ENCODE data around the gene SCD5.

The SCD5 gene

DNA sequence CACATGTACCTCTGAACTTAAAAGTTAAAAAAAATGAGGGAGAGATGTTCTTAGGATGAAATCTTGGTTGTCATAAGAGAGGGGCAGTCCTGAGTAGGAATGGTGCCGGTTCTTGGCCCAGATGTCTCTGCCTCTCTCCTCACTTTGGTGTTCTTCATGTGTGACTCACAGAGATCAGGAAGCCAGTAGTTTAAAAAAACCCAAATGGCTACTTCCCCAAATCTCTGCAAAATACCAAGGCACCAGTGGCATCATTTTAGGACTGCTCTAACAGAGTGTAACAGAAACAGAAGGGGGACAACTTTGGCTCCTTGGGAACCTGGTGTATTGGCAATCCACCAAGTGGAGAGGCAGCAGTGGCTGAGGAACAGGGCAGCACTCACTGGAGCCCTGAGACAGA is 116.8 kb downstream of the SCD5 start:
- no peak for DNase-seq

DNA sequence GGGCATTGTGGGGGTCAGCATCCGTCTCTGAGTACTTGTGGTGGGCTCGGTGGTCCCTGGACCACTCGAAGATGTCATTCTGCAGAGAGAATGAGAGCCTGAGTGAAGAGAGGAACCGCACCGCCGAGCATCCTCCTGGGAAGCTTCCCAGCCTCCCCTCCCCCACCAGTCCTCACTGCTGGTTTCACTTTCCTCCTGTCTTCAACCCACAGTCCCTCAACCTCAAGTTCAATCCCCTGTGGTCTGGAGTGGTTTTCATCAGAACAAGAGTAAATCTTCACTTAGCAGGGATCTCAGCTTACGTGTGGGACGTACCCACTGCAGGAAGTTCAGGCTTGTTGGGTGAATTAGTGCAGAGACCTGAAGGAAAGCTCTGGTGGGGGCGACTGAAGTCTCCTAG is 117.8 kb downstream of the SCD5 start:
- no peak for DNase-seq

DNA sequence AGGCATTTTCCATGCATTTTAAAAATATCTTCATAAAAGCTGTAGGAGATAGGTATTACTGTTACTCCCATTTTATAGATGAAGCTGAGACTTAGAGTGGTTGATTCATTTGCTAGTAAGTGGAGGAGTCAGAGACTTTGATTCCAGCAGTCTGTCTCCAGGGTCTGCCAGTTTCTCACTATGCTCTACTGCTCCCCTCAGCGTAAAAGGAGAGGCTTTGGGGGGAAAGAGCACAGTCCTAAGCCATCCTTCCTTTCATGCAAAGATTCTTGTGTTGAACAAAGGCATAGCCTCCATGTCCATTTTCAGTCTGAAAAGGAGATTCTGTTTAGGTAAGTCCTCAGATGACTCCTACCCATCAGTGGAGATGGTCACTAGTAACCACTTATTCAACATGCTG is 119.1 kb downstream of the SCD5 start:
- no peak for DNase-seq

DNA sequence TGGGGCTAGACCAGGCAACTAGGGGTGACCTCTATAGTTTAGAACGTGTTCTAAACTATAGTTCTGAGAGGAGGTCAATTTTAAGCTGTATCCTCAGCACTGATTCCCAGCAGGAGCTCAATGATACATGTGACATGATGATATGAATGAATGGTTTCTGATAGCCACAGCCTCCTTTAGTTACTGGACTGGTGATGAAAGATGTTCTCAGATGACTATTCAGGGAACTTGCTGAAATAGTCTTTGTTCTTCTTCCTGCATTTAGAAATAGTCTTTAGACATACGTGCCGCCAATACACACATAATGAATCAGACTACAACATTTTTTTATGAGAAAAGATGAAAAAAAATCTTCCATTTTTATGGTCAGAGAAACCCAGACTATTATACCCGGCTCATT is 120.5 kb downstream of the SCD5 start:
- no peak for DNase-seq

DNA sequence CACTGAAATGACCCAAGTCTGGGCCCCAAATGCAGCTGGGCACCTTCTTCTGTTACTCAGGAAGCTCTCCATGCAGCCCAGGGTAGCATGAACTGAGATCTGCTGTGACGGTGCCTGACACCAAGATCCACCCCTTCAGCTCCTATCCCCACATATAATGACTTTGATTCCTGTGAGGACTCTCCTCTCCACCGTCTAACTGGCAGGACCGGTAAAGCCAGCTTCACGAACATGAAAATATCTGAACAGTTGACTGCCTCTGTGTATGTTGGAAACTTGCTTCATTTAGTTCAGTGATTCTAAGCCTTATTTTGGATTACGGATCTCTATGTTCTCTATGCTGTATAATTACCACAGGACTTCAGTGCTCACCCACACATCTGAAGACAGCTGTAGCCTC is 121.3 kb downstream of the SCD5 start:
- no peak for DNase-seq

DNA sequence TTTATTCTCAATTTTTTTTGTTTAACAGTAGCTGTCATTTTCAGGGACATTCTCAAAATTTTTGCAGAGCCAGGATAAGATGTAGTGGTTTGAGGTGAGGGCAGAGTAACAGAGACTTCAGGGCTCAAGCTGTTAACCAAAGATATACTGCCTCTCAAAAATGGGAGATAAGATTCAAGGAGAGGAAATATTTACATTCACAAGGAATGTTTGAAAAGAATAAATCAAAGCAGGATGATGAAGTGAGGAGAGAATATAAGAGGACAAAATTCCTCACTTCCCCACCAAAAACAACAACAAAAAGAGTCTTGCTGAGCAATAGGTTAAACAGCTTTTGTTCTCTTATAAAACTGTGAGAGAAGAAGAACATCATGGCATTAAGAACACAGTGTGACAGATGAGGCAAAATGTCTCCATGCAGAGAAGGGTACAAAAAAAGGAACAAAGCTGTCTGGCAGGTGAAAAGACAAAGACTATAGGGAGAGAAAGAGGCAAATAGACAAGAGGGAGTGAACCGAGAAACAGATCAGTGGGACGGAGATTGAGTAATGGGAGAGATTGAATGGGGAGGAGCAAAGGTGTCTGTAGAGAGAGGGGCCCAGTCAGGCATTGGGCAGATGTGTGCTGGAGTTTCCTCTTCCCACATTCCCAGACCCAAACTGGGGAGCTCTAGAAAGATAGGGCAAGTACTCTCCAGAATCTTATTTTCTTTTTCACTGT is 130.7 kb downstream of the SCD5 start:
- DNase-seq: no peak

DNA sequence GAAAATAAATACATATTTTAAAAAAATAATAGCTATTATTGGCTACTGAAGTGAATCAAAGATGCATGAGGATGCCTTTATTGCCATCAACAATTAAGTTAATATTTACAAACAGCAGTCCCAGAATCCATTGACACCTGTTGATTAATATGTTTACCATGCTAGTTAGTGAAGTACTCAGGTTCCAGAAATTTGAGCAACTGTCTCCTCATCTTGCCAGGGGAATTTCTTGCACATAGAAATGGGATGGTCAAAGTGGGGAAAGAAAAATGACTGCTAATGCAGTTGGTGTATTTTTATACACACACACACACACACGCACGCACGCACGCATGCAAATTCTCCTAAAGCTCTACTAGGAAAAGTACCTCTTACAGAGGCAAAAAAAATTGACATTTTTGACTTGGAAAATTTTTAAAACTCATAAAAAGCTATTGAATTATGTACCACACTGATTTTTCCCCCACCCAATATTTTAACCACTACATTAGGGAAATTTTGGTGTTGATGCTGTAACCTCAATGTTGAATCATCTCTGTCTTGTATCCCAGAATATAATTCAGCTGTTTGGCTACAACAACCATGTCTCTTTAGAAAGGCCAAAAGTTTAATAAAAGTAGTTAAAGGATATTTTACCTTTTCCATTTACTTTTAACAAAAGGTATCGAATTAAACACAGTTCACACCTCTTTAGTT is 131.5 kb downstream of the SCD5 start:
- DNase-seq: no peak

DNA sequence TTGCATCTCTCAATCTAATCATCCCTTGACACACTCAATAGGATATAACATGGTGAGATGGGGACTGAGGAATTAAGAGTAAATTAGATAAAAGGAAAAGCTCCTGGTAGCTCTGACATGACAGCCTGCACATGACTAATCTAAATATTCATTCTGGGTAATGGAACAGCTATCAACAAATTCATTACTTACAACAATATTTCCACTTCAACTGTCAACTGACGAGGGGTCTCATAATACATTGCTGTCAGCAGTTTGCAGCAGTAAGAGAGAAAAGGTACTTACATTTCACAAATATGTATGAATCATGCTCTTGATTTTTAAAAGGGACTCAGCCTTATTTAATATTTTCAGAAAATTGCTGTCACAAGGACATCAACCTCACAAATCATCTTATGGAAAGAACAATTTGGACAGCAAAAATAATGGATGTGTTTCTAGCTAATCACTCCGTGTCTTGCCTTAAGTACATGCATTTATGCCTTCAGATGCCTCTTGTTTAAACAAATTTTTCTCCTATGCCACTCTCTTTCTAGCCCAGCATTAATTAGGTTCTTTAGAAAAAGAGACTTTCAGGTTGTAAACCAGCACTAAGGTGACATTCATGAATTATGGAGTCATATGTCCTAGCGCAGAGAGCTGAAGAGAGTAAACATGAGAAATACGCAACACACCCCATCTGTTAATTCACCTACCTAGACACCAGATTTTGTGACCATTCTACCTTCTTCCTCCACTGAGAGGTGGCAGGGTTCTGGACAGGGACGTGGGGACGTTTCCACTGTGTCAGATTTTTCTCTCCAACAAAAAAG is 137.2 kb downstream of the SCD5 start:
- no peak for DNase-seq

DNA sequence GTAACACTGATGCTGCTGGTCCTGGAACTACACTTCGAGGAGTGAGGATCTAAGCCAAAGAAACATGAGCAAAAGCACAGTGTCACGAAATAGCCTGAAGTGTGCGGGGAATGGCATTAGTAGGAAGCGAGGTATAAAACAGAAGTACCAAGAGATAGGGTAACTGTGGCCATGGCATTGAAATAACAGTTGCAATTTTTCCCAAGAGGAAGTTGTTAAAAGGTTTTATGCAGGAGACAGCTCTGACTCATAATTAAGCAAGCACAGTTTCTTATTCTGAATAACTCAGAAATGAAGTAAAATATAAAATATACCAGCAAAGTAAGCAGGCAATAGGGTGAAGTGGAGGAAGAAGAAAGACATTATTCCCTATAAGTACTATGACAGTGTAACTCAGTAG is 146.5 kb downstream of the SCD5 start:
- peak; percentile 62 for DNase-seq

DNA sequence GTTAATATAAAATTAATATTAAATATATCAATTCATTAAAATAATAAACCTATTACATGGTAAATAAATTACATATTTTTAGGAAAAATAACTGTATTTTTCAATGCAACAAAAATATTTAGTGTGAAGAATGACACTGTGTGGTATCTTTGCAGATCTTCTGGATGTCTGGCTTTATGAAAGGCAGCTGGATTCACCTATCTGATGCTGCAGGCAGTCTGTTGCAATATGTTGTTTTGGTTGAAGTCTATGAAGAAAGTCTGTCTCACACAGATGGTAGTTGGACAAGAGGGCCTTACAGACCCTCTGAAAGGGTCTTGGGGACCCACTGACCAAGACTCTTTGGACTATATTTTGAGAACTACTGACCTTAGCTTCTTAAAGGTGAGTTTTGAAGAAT is 147.7 kb downstream of the SCD5 start:
- DNase-seq: no peak

DNA sequence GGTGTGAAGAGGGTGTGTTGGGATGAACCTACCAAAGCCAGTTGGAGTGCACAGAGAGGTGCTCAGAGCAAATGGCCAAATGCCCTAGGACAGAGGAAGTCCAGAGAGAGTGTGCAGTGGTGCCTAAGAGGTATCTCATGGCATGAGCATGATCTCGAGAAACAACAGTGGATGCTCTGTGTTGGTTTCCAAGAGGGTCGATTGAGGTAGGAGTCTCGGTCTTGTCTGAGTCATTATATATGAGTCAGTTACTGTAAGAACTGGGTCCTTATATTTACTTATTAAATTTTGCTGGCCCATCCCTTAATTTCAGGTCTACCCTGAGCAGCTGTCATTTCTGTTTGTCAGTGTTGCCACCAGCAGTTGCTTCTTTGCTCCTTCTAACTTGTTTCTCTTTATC is 150.2 kb downstream of the SCD5 start:
- no peak for DNase-seq

DNA sequence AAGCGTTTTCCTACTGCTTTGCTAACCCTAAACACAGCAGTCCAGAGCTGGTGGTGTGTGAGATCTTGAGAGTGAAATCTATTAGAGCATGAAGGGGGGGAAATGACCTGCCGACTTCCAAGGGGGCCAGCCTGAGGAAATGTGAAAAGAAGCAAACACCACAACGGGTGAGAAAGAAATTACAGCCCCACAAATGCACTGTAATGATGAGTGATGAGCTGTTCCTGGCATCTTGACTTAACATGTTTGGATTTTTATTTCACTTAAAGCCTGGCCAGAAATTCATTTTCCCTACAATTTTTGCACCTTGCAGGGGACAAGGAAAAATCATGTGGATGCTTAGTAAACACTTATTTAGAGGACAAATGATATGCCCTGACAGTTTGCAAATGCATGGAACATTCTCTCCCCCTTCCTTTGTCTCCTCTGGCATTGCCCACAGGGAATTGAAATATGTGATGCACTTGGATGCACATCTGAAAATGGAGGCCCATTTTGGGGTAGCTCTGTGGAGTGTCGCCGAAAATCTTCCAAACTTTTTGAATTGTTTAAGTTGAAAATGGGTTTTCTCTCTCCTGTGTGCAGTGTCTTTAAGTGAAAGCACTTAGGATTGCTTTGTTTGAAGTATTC is 152.5 kb downstream of the SCD5 start:
- no peak for DNase-seq

DNA sequence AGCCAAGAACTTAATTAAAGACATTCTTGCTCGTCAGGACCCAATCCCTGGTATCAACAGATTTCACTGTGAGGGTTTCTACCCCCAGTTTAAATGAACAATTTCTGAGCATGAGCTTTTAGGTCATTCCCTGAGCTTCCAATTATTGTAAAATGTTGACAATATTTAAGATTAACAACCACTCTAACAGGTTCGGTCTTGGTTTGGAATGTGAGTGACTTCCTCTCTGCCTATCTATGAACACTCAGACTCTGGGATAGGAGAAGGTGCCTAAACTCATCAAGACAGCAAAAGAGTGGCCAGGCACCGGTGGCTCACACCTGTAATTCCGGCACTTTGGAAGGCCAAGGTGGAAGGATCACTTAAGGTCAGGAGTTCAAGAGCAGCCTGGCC is 153.9 kb downstream of the SCD5 start:
- DNase-seq: no peak

DNA sequence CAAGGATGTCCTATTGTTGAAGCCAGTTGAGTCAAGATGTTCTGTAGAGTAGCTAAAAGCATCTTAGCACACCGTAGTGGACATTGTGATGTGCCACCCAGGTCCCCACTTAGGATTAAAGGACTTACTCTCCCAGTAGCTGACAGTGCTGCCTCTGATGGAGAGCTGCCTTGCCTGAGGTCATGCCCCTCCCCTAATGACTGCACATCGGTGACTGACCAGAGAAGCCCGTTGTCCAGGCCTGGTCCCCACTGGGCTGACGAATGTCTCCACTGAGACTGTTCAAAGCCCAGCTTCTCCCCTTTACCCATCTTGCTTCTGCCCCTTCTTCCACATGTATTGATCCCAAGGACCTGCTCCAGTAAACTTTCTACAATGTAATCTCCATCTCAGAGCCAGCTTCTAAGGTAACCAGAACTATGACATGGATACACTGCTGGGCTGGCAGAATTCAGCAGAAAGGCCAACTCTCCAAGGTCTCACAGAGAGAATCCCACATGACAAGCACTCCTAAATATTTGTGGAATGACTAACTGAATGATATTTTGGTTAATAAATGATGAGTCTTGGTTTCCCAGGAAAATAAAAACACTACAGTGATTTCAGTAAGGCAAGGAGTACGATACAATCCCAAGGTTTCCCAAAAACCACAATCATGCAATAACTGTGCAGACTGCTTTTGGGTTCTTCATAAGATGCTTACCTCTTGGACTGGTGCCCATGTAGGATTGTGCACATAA is 154.4 kb downstream of the SCD5 start:
- DNase-seq: no peak

DNA sequence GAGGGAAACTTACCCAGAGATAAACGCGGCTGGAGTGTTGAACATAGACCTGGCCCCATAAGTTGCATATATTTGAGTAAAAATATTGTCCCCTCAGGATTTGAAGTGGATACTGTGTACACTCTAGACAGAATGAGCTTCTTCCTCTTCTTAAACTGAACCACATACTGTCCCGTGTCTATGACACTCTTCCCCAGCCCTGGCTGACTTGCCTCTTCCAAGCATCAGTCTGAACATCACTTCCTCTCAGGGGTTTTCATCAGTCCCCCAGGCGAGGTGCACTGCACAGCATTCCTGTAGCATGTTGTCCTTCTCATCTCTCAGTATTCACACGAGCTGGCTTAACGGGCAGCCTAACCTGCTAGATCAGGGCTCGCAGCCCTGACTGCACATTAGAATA is 156.3 kb downstream of the SCD5 start:
- DNase-seq: no peak

DNA sequence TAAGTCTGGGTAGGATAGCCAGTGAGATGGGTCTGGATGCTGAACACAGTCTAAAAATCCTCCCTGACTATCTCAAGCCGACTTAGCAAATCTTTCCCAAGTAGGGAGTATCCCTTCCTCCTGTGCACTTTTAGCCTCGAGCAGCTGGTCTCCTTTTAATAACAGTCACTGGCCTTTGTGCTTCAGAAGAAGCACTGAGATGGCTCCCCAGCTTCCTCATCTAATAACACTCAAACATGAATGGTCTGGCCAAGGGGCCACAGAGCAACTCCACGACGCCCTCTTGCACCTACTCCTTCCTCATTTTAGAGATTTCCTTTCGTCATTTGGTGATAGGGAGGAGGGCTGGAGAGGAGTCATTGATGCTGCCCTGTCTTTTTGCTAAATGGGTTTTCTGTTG is 158.1 kb downstream of the SCD5 start:
- DNase-seq: no peak

DNA sequence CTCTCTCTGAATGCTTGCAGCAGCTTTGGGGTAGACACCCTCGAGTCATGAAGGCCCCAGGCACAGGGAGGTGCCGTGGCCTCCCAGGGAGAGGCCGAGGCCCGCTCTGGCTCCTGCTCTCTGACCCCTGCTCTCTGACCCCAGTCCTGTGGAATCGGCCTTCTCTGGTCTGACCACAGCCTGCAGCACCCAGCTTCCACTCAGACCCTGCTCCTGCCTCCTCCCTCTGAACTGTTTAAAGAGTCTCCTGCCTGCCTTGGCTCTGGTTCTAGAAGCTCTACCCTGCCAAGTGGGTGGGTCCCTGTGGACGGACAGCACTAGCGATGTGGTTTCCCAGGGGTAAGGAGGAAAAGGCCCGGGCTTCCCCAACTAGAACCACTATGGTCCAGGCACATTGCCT is 158.6 kb downstream of the SCD5 start:
- DNase-seq: no peak

DNA sequence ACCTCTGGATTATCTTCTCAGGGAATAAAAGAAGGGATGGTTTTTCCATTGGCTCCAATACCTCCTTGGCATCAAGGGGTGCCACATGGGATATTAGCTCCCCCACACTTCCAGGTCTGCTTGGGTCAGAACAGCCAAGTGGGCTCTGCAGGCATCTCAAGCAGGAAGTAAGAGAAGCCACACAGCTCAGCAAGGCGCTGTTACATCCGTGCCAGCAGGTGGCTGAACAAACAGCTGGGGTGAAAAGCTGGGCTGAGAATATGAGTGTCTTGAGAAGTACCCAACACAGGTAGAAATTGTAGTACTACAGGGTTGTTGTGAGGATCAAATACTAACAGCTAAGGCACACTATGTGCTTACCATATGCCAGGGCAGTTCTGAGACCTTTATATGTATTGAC is 160.1 kb downstream of the SCD5 start:
- DNase-seq: no peak

DNA sequence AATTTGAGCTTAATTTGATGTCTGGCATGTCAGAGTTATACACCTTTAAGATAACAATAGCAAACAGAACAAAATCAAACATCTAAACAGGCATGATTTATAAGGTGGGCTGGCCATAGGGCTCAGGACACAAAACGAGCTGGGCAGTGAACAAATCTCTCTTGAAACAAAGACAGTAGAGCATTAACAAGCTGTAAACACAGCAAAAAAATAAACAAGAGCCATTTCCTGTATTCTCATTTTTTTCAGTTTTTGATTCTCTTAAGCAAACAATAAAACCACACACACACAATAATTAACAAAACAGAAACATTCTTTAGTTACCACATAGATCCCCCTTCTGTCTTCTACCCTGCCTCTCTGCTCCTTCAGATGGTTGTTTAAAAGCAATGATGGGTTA is 168.5 kb downstream of the SCD5 start:
- DNase-seq: no peak

DNA sequence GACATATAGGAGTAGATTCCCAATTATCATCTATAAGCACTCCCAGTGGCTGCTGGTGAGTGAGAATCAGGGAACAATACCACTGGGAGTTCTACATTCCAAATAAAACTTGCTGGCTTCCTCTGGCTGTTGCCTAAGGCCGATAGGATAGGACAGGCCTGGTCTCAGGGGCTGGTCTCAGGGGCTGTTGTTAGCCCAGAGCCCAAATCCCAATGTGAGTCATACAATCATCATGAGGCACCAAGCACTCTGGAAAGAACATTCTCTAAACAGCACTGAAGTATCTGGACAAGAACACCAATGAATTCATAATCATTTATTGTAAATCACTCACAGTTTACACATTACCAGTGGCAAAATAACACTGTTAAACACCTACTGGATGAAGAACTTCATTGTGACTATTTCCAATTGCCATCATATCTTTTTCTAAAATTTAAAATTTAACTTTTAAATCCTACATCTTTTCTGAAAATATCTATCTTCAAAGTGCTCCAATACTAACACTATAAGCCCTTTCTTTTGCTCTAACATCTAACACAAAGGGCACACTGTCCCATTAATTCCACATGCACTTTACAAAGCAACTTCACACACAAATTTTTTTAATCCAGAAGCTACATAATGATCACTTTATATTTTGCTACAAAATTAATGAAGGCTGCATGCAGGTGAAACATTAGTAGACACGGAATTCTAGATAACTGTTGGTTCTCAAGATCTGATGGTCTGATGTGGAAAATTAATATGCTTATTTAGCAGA is 169.2 kb downstream of the SCD5 start:
- no peak for DNase-seq

DNA sequence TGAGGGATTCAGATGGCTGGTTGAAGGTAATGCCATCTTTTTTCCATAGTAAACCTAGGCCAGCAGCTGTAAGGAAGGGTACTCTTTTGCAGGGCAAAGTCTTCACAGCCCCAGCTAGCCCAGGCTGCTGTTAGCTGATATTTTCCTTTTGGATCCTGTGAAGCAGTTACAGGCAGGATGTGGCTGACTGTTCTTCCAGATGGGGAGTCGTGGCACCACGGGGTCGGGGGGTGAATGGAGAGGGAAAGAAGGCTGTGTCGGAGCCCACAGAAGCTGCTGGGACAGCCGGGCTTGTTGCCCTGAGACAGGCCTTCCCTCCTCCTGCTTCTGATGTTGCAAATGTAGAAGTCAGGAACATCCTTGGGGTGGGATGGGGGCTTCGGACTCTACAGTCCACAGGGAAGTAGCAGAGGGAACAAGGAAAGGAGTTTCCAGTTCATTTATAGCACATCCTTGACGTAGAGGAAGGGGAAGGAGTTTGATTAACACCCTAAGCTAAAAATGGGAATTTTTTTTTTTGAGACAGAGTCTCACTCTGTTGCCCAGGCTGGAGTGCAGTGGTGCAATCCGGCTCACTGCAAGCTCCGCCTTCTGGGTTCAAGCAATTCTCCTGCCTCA is 172.2 kb downstream of the SCD5 start:
- DNase-seq: no peak

DNA sequence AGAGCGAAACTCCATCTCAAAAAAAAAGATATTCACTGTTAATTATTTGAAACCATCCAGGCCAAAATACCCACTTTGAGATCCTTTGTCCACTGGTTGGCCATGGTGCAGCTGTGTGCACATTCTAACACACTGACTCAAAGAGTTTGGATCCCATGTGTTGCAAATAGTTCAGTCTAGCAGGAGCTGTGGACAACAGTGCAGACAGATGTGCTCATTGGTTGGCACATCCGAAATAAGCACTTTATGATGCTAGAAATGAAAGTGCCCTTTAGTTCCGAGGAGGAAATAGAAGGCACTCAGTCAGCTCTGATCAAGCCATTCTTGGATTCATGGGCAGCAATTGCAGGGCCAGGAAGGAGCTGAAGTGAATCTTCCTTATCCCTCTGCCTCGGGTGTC is 173.8 kb downstream of the SCD5 start:
- no peak for DNase-seq

Data from GF-D8 (cell line).